ENCODE results near the gene ATXN2.

- TF ChIP-seq CTCF (IDR thresholded peaks at IDR 0.05) (no peak), POLR2A (IDR thresholded peaks at IDR 0.05) (no peak)
Observed at GRCh38 chr12:111447571-111448265, 151.4 kb downstream of the ATXN2 start.

All from body of pancreas (tissue), 4 donors.